HepG2 (cell line): ENCODE results near the gene LEPROT. TPM values are rescaled to one million over a fixed set of nuclear protein-coding genes. Genes with fewer than 3 reads are reported as not detected.

Experiments
- ARID5B ChIP-seq: IDR thresholded peaks from 2 replicates; pipeline ENCODE4 v1.4.0; 2020; ENCODE audit warnings: mild to moderate bottlenecking, missing genetic modification reagents
- ARNTL ChIP-seq: sonication (generic); formaldehyde crosslinking; IDR thresholded peaks from 2 replicates; pipeline ENCODE4 v1.4.0; 2020; ENCODE audit warnings: mild to moderate bottlenecking, missing genetic modification reagents
- CAMTA2 ChIP-seq: sonication (generic); formaldehyde crosslinking; IDR thresholded peaks from 2 replicates; pipeline ENCODE4 v1.4.0; 2020; ENCODE audit warnings: mild to moderate bottlenecking, missing genetic modification reagents, borderline replicate concordance
- CHD4 ChIP-seq: fragments of 200-600 bp; sonication (generic); IDR thresholded peaks from 2 replicates; pipeline ENCODE4 v1.7.0; 2017; ENCODE audit warnings: mild to moderate bottlenecking, low read length, borderline replicate concordance
- DNMT3B ChIP-seq: conservative IDR thresholded peaks from 2 replicates; pipeline ENCODE4 v1.6.1; 2016; ENCODE audit warnings: missing biosample characterization, control low read depth
- HIVEP1 ChIP-seq: sonication (generic); formaldehyde crosslinking; IDR thresholded peaks from 2 replicates; pipeline ENCODE4 v1.4.0; 2020; ENCODE audit warnings: mild to moderate bottlenecking, missing genetic modification reagents
- HNRNPLL ChIP-seq: fragments of 200-400 bp; formaldehyde crosslinking; IDR thresholded peaks from 2 replicates; pipeline ENCODE4 v1.6.1; 2017; ENCODE audit warnings: mild to moderate bottlenecking, low read depth, low read length; ENCODE audit not compliant: poor library complexity, severe bottlenecking
- SOX5 ChIP-seq: IDR thresholded peaks from 2 replicates; pipeline ENCODE4 v1.6.1; 2016; ENCODE audit warnings: borderline replicate concordance
- STAT6 ChIP-seq: sonication (generic); formaldehyde crosslinking; IDR thresholded peaks from 2 replicates; pipeline ENCODE4 v1.4.0; 2020; ENCODE audit warnings: missing genetic modification reagents, mild to moderate bottlenecking, borderline replicate concordance
- TEAD3 ChIP-seq: optimal IDR thresholded peaks from 2 replicates; pipeline ENCODE3; 2016; ENCODE audit warnings: borderline replicate concordance
- TIGD3 ChIP-seq: sonication (generic); formaldehyde crosslinking; IDR thresholded peaks from 2 replicates; pipeline ENCODE4 v1.5.1; 2020; ENCODE audit warnings: mild to moderate bottlenecking, missing genetic modification reagents, borderline replicate concordance
- ZNF234 ChIP-seq: sonication (generic); formaldehyde crosslinking; conservative IDR thresholded peaks from 2 replicates; pipeline ENCODE4 v1.5.1; 2020; ENCODE audit warnings: mild to moderate bottlenecking, missing genetic modification reagents
- ZNF260 ChIP-seq: sonication (generic); formaldehyde crosslinking; IDR thresholded peaks from 2 replicates; pipeline ENCODE4 v1.4.0; 2020; ENCODE audit warnings: missing genetic modification reagents, low read depth, mild to moderate bottlenecking, borderline replicate concordance
- ZNF317 ChIP-seq: sonication (generic); formaldehyde crosslinking; IDR thresholded peaks from 2 replicates; pipeline ENCODE4 v1.5.0; 2020; ENCODE audit warnings: mild to moderate bottlenecking, missing genetic modification reagents
- ZNF431 ChIP-seq: sonication (generic); formaldehyde crosslinking; IDR thresholded peaks from 2 replicates; pipeline ENCODE4 v1.9.0; 2022; ENCODE audit warnings: missing genetic modification reagents, low read depth, mild to moderate bottlenecking, borderline replicate concordance
- polyA plus RNA-seq, 8 experiments: library from polyadenylated mRNA; depleted of rRNA in 3 of 8; stranded (reverse) in 7 of 8; unstranded in 1 of 8; fragments of >200 nt; fragmentation: Illumina TruSeq in 4 of 8; extraction: Trizol in 4 of 8; gene quantifications; 2 replicates each; pipeline versions ENCODE4 v1.2.1 to v1.2.3, GENCODE V29; 2011 to 2016; ENCODE audit warnings: low read depth in 4 of 8, missing spikeins in 1 of 8, mixed read lengths in 1 of 8; ENCODE audit not compliant: insufficient read depth in 1 of 8
- total RNA-seq, 5 experiments: library from RNA; depleted of rRNA; stranded (reverse); fragments of >200 nt; fragmentation: Illumina TruSeq; extraction: Trizol; gene quantifications; 2 replicates each; pipeline ENCODE4 v1.2.3, GENCODE V29; 2016; ENCODE audit warnings: low read depth in 1 of 5
- TF ChIP-seq, protein P1 (sequence below): sonication (generic); formaldehyde crosslinking; conservative IDR thresholded peaks from 2 replicates; pipeline ENCODE4 v1.4.0; 2020; ENCODE audit warnings: mild to moderate bottlenecking, missing genetic modification reagents, moderate library complexity
- TF ChIP-seq, protein P2 (sequence below): sonication (generic); formaldehyde crosslinking; IDR thresholded peaks from 2 replicates; pipeline ENCODE4 v1.5.1; 2020; ENCODE audit warnings: mild to moderate bottlenecking, moderate library complexity, missing genetic modification reagents

The LEPROT gene
- total and polyA plus RNA-seq, 2 of the 13 experiments (the other 11 are each of a cell fraction or from before 2014, with no cell fraction given): 36.8 to 51.4 TPM

- TF ChIP-seq, protein P1, sequence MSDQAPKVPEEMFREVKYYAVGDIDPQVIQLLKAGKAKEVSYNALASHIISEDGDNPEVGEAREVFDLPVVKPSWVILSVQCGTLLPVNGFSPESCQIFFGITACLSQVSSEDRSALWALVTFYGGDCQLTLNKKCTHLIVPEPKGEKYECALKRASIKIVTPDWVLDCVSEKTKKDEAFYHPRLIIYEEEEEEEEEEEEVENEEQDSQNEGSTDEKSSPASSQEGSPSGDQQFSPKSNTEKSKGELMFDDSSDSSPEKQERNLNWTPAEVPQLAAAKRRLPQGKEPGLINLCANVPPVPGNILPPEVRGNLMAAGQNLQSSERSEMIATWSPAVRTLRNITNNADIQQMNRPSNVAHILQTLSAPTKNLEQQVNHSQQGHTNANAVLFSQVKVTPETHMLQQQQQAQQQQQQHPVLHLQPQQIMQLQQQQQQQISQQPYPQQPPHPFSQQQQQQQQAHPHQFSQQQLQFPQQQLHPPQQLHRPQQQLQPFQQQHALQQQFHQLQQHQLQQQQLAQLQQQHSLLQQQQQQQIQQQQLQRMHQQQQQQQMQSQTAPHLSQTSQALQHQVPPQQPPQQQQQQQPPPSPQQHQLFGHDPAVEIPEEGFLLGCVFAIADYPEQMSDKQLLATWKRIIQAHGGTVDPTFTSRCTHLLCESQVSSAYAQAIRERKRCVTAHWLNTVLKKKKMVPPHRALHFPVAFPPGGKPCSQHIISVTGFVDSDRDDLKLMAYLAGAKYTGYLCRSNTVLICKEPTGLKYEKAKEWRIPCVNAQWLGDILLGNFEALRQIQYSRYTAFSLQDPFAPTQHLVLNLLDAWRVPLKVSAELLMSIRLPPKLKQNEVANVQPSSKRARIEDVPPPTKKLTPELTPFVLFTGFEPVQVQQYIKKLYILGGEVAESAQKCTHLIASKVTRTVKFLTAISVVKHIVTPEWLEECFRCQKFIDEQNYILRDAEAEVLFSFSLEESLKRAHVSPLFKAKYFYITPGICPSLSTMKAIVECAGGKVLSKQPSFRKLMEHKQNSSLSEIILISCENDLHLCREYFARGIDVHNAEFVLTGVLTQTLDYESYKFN (CRISPR knock-in tag): no peak
- TF ChIP-seq ZNF317 (CRISPR knock-in tag) (0 out of 2 replicates have a peak, but pooled peaks have one; percentile 44), ZNF431 (no peak), HIVEP1 (CRISPR knock-in tag) (no peak), TEAD3 (peak; percentile 70), STAT6 (CRISPR knock-in tag) (no peak), TIGD3 (no peak), DNMT3B (CRISPR knock-in tag) (no peak), ZNF260 (no peak), ARNTL (CRISPR knock-in tag) (no peak), CAMTA2 (CRISPR knock-in tag) (no peak), ARID5B (CRISPR knock-in tag) (peak; percentile 52), SOX5 (CRISPR knock-in tag) (peak; percentile 90), HNRNPLL (no peak), ZNF234 (CRISPR knock-in tag) (no peak), CHD4 (no peak)
- TF ChIP-seq, protein P2, sequence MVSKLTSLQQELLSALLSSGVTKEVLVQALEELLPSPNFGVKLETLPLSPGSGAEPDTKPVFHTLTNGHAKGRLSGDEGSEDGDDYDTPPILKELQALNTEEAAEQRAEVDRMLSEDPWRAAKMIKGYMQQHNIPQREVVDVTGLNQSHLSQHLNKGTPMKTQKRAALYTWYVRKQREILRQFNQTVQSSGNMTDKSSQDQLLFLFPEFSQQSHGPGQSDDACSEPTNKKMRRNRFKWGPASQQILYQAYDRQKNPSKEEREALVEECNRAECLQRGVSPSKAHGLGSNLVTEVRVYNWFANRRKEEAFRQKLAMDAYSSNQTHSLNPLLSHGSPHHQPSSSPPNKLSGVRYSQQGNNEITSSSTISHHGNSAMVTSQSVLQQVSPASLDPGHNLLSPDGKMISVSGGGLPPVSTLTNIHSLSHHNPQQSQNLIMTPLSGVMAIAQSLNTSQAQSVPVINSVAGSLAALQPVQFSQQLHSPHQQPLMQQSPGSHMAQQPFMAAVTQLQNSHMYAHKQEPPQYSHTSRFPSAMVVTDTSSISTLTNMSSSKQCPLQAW (CRISPR knock-in tag): no peak
Measured at GRCh38 chr1:65425697-65426096, 5.2 kb downstream of the LEPROT start (continued).
